Measurements from ENCODE around the gene FLT1. TPM values are rescaled to one million over a fixed set of nuclear protein-coding genes. Genes with fewer than 3 reads are reported as not detected.

The FLT1 gene
- total RNA-seq, 2 experiments from 2014 or later, result 2.0 to 2.5 TPM

- Mint-ChIP-seq H3K9me3 (no peaks in the 10 kb centered on the region), H3K36me3 (ENCODE audit: low read depth) (no peaks in the 10 kb centered on the region), H3K27me3 (peaks cover 3% of the 10 kb centered on the region), H3K27ac (no peak overlapping the region), H3K4me3 (no peak overlapping the region), H3K4me1 (no peaks in the 10 kb centered on the region)
- POLR2A ChIA-PET, result no interaction called here
- CTCF ChIA-PET, result interaction anchor here (1.0 to 1.1 kb wide), 4 partner anchors 38 to 474 kb away, joined by 3 to 5 read pairs (median 4); no protein-coding TSS in a partner anchor
- no peak for DNase-seq
Measured at GRCh38 chr13:28322256-28322905, 172.5 kb downstream of the FLT1 start.

GRCh38 chr13:28321756-28322155 is 173.2 kb downstream of the FLT1 start:
- Mint-ChIP-seq H3K27ac (no peak overlapping the region), H3K4me3 (no peak overlapping the region), H3K36me3 (ENCODE audit: low read depth) (no peaks in the 10 kb centered on the region), H3K9me3 (no peaks in the 10 kb centered on the region), H3K27me3 (peaks cover 2% of the 10 kb centered on the region), H3K4me1 (no peaks in the 10 kb centered on the region)
- POLR2A ChIA-PET, result no interaction called here
- DNase-seq, result no peak
- CTCF ChIA-PET, result interaction anchor here (0.6 kb wide), 1 partner anchor 180 kb away, joined by 3 read pairs; no protein-coding TSS in a partner anchor

GRCh38 chr13:28320884-28321574 is 173.9 kb downstream of the FLT1 start:
- Mint-ChIP-seq H3K4me3 (no peak overlapping the region), H3K27me3 (peaks cover 2% of the 10 kb centered on the region), H3K4me1 (no peaks in the 10 kb centered on the region), H3K9me3 (no peaks in the 10 kb centered on the region), H3K27ac (no peak overlapping the region), H3K36me3 (ENCODE audit: low read depth) (no peaks in the 10 kb centered on the region)
- DNase-seq, result no peak
- POLR2A ChIA-PET, result no interaction called here
- CTCF ChIA-PET, result interaction anchor here (0.6 kb wide), 2 partner anchors 179 to 476 kb away, joined by 3 read pairs; no protein-coding TSS in a partner anchor

GRCh38 chr13:28320209-28320608 is 174.7 kb downstream of the FLT1 start:
- Mint-ChIP-seq H3K4me3 (no peak overlapping the region), H3K36me3 (ENCODE audit: low read depth) (no peaks in the 10 kb centered on the region), H3K27me3 (no peaks in the 10 kb centered on the region), H3K9me3 (no peaks in the 10 kb centered on the region), H3K4me1 (no peaks in the 10 kb centered on the region), H3K27ac (no peak overlapping the region)
- POLR2A ChIA-PET, result no interaction called here
- CTCF ChIA-PET, result interaction anchor here (0.6 to 0.7 kb wide), 2 partner anchors 8 to 477 kb away, joined by 3 read pairs; no protein-coding TSS in a partner anchor
- no peak for DNase-seq

- H3K27me3 Mint-ChIP-seq, result no peaks in the 10 kb centered on the region
- H3K27ac Mint-ChIP-seq, result no peak overlapping the region
- no peaks in the 10 kb centered on the region for H3K36me3 Mint-ChIP-seq (ENCODE audit: low read depth)
- H3K9me3 Mint-ChIP-seq, result no peaks in the 10 kb centered on the region
- no peaks in the 10 kb centered on the region for H3K4me1 Mint-ChIP-seq
- DNase-seq, result no peak
- ChIA-PET POLR2A (no interaction called here), CTCF (interaction anchor here (0.7 kb wide), 1 partner anchor 9 kb away, joined by 3 read pairs; no protein-coding TSS in a partner anchor)
- H3K4me3 Mint-ChIP-seq, result no peak overlapping the region
Measured at GRCh38 chr13:28319528-28319927, 175.4 kb downstream of the FLT1 start.

DNA sequence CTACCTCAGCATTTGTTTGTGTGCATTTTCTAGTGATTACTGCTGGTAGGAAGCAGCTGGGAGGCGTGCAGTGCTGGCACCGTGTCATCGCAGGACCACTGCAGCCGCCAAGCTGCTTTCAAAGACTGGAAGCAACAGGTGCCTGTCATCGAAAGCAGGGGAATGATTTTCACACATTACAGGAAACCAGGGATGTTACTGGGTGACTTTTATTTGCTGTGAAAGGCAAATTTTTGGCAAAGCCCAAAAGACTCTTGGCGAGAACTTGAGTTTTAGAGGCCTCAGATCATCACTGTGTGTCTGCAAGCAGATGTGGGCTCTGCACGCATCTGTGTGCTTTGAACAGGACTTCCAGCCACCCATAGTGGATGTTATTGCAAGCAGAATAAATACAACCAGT is 176.4 kb downstream of the FLT1 start:
- no peaks in the 10 kb centered on the region for H3K27me3 Mint-ChIP-seq
- H3K4me1 Mint-ChIP-seq, result no peaks in the 10 kb centered on the region
- POLR2A ChIA-PET, result no interaction called here
- no peak overlapping the region for H3K4me3 Mint-ChIP-seq
- CTCF ChIA-PET, result no interaction called here
- no peaks in the 10 kb centered on the region for H3K9me3 Mint-ChIP-seq
- no peak for DNase-seq
- H3K36me3 Mint-ChIP-seq (ENCODE audit: low read depth), result no peaks in the 10 kb centered on the region
- no peak overlapping the region for H3K27ac Mint-ChIP-seq

DNA sequence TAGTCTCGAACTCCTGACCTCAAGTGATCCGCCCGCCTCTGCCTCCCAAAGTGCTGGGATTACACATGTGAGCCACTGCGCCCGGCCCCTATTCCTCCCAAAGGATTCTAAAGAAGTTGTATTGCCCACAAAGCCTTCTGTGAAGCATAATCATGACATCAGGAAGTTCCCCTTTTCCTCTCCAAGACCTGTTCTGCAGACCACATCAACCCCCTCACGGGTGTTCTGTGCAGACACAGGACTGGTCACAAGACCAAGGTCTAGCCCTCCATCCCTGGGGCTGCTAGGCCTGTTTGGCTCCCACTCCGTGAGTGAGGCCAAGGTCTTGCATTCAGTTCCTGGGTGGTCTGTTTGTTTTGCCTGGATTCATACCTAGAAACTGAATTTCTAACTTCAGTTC is 178.1 kb downstream of the FLT1 start:
- no peak for DNase-seq
- ChIA-PET POLR2A (no interaction called here), CTCF (no interaction called here)
- Mint-ChIP-seq H3K9me3 (no peaks in the 10 kb centered on the region), H3K4me1 (no peaks in the 10 kb centered on the region), H3K36me3 (ENCODE audit: low read depth) (no peaks in the 10 kb centered on the region), H3K27ac (no peak overlapping the region), H3K27me3 (no peaks in the 10 kb centered on the region), H3K4me3 (no peak overlapping the region)

DNA sequence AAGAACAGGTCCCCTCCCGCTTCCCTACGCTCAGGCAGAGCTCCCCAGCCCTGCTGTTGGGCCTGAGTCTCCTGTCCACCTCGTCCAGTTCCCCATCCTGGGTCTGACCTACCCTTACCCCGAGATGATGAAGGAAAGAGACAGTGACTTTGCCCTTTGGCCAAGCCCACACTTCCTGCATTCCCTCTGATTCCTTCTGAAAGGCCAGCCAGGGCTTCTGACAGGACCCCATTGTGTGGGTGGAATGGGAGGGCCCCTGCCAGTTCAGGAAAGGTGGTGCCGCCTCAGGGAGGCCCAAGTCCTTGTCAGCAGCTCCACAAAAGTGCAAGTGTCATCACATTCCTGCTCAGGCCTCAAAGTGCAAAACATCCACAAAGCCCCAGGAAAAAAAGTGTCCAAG is 178.8 kb downstream of the FLT1 start:
- ChIA-PET POLR2A (no interaction called here), CTCF (interaction anchor here (2.8 kb wide), 1 partner anchor 8 kb away, joined by 15 read pairs; no protein-coding TSS in a partner anchor)
- Mint-ChIP-seq H3K4me1 (no peaks in the 10 kb centered on the region), H3K9me3 (no peaks in the 10 kb centered on the region), H3K36me3 (ENCODE audit: low read depth) (no peaks in the 10 kb centered on the region), H3K27me3 (no peaks in the 10 kb centered on the region), H3K27ac (no peak overlapping the region), H3K4me3 (no peak overlapping the region)
- DNase-seq, result no peak

- POLR2A ChIA-PET, result interaction anchor here (1.0 kb wide), 1 partner anchor 344 kb away, joined by 3 read pairs; the partner anchor contains the start of gene POMP
Measured at GRCh38 chr13:28314879-28315278, 180.0 kb downstream of the FLT1 start.

DNA sequence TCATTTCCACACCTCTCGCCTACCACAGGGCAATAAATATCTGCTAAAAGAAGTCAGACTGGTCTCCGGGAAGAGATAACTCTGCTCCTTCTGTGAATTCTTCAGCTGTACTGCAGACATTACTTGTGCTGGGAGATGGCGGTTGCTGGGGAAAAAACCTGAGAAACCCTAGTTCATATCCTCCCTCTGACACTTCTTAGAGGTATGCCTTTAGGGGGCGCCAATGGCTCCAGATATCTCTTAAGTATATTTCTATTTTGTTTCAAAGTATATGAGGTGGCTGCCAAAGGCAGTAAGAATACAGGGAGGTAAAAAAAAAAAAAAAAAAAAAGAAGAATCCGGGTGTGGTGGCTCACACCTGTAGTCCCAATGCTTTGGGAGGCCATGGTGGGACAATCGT is 181.3 kb downstream of the FLT1 start:
- DNase-seq, result no peak
- ChIA-PET POLR2A (no interaction called here), CTCF (interaction anchor here (2.8 kb wide), 1 partner anchor 11 kb away, joined by 15 read pairs; no protein-coding TSS in a partner anchor)
- Mint-ChIP-seq H3K27me3 (no peaks in the 10 kb centered on the region), H3K4me3 (no peak overlapping the region), H3K36me3 (ENCODE audit: low read depth) (no peaks in the 10 kb centered on the region), H3K9me3 (no peaks in the 10 kb centered on the region), H3K4me1 (no peaks in the 10 kb centered on the region), H3K27ac (no peak overlapping the region)

More at GRCh38 chr13:28314879-28315278, 180.0 kb downstream of the FLT1 start:
- CTCF ChIA-PET, result interaction anchor here (0.6 to 2.8 kb wide), 2 partner anchors 9 to 147 kb away, joined by 3 to 15 read pairs; no protein-coding TSS in a partner anchor
- Mint-ChIP-seq H3K27me3 (no peaks in the 10 kb centered on the region), H3K36me3 (ENCODE audit: low read depth) (no peaks in the 10 kb centered on the region), H3K27ac (no peak overlapping the region), H3K9me3 (no peaks in the 10 kb centered on the region), H3K4me3 (no peak overlapping the region), H3K4me1 (no peaks in the 10 kb centered on the region)
- DNase-seq, result no peak

- no peak for DNase-seq
- Mint-ChIP-seq H3K36me3 (ENCODE audit: low read depth) (no peaks in the 10 kb centered on the region), H3K9me3 (no peaks in the 10 kb centered on the region), H3K27me3 (no peaks in the 10 kb centered on the region), H3K27ac (no peak overlapping the region), H3K4me3 (no peak overlapping the region), H3K4me1 (peaks cover 10% of the 10 kb centered on the region)
- ChIA-PET POLR2A (no interaction called here), CTCF (no interaction called here)
Measured at GRCh38 chr13:28306325-28306724, 188.6 kb downstream of the FLT1 start.

GRCh38 chr13:28301839-28302238 is 193.1 kb downstream of the FLT1 start:
- no peaks in the 10 kb centered on the region for H3K9me3 Mint-ChIP-seq
- ChIA-PET CTCF (no interaction called here), POLR2A (no interaction called here)
- no peak overlapping the region for H3K4me3 Mint-ChIP-seq
- H3K4me1 Mint-ChIP-seq, result peaks cover 10% of the 10 kb centered on the region
- no peaks in the 10 kb centered on the region for H3K36me3 Mint-ChIP-seq (ENCODE audit: low read depth)
- no peak for DNase-seq
- no peak overlapping the region for H3K27ac Mint-ChIP-seq
- no peaks in the 10 kb centered on the region for H3K27me3 Mint-ChIP-seq

- no peak for DNase-seq
- peaks cover 10% of the 10 kb centered on the region for H3K4me1 Mint-ChIP-seq
- H3K27ac Mint-ChIP-seq, result no peak overlapping the region
- H3K9me3 Mint-ChIP-seq, result no peaks in the 10 kb centered on the region
- no peak overlapping the region for H3K4me3 Mint-ChIP-seq
- no peaks in the 10 kb centered on the region for H3K27me3 Mint-ChIP-seq
- H3K36me3 Mint-ChIP-seq (ENCODE audit: low read depth), result peaks cover 6% of the 10 kb centered on the region
- ChIA-PET POLR2A (no interaction called here), CTCF (no interaction called here)
Measured at GRCh38 chr13:28299916-28300315, 195.0 kb downstream of the FLT1 start.
